Right lobe of liver (tissue), 4 donors: ENCODE measurements around the gene ABCB10.

Experiments used
- POLR2A ChIP-seq: fragments of 450-650 bp; IDR thresholded peaks from one replicate; pipeline ENCODE4 v1.6.1; 2017; ENCODE audit warnings: antibody characterized with exemption, mild to moderate bottlenecking
- TF ChIP-seq, protein P1 (sequence below), 4 donors: fragments of 200-600 bp in 3 of 4; fragments of 450-650 bp in 1 of 4; IDR thresholded peaks; one replicate each; pipeline versions ENCODE4 v1.5.1 to v1.8.0; 2016 to 2022; ENCODE audit warnings: antibody characterized with exemption in 4 of 4, mild to moderate bottlenecking in 2 of 4
- donor health status: DM: no; HTN: no; CAD: no.
- donor health status: DM: no; HTN: no; CAD: no.
- donor health status: DM: no; HTN: yes; CAD: no.

GRCh38 chr1:229582011-229582694 is 23.6 kb upstream of the ABCB10 start:
- TF ChIP-seq, protein P1, sequence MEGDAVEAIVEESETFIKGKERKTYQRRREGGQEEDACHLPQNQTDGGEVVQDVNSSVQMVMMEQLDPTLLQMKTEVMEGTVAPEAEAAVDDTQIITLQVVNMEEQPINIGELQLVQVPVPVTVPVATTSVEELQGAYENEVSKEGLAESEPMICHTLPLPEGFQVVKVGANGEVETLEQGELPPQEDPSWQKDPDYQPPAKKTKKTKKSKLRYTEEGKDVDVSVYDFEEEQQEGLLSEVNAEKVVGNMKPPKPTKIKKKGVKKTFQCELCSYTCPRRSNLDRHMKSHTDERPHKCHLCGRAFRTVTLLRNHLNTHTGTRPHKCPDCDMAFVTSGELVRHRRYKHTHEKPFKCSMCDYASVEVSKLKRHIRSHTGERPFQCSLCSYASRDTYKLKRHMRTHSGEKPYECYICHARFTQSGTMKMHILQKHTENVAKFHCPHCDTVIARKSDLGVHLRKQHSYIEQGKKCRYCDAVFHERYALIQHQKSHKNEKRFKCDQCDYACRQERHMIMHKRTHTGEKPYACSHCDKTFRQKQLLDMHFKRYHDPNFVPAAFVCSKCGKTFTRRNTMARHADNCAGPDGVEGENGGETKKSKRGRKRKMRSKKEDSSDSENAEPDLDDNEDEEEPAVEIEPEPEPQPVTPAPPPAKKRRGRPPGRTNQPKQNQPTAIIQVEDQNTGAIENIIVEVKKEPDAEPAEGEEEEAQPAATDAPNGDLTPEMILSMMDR (IDR thresholded peaks at IDR 0.05): no peak
- TF ChIP-seq POLR2A: no peak
